Ascending aorta (tissue), 2 donors: ENCODE results near the gene RNGTT. TPM values are rescaled to one million over a fixed set of nuclear protein-coding genes. Genes with fewer than 3 reads are reported as not detected.

Experiments used
- DNase-seq, 2 donors: peaks; one replicate each; pipeline ENCODE4 v3.0.0-alpha.2; 2019; ENCODE audit warnings: low spot score in 2 of 2
- H3K27ac ChIP-seq, 2 donors: fragments of 200-600 bp; sonication (generic); one replicate each; pipeline ENCODE4 v1.5.1; 2016 to 2017; ENCODE audit warnings: mild to moderate bottlenecking in 1 of 2
- H3K27me3 ChIP-seq: fragments of 200-600 bp; sonication (generic); one replicate; pipeline ENCODE4 v1.5.1; 2017
- H3K36me3 ChIP-seq, 2 donors: fragments of 200-600 bp; sonication (generic); one replicate each; pipeline ENCODE4 v1.5.1; 2016
- H3K4me1 ChIP-seq, 2 donors: fragments of 200-600 bp; sonication (generic); one replicate each; pipeline ENCODE4 v1.5.1; 2016 to 2017; ENCODE audit warnings: mild to moderate bottlenecking in 1 of 2
- H3K4me3 ChIP-seq, 2 donors: fragments of 200-600 bp; sonication (generic); one replicate each; pipeline ENCODE4 v1.5.1; 2016 to 2017; ENCODE audit warnings: mild to moderate bottlenecking in 1 of 2
- H3K9me3 ChIP-seq, 2 donors: fragments of 200-600 bp; sonication (generic); one replicate each; pipeline ENCODE4 v1.5.1; 2016
- CTCF ChIP-seq, 3 experiments: fragments of 200-600 bp in 2 of 3; fragments of 450-650 bp in 1 of 3; sonication (generic) in 2 of 3; IDR thresholded peaks; one replicate each; pipeline ENCODE4 v1.5.1; 2016 to 2019; ENCODE audit warnings: antibody characterized with exemption in 3 of 3, mild to moderate bottlenecking in 1 of 3, moderate library complexity in 1 of 3
- intact Hi-C: fragments of 100-400 bp; cut with DNase I; formaldehyde crosslinking; loops from one replicate; pipeline ENCODE4 v1.15.1; 2023
- total RNA-seq: library from RNA; depleted of rRNA; stranded (reverse); fragments of >200 nt; gene quantifications from one replicate; pipeline ENCODE4 v1.1.0, GENCODE V29; 2016

The RNGTT gene
- total RNA-seq, 1 donor from 2014 or later: 13.4 TPM

GRCh38 chr6:89008001-89008814 lies 44.8 kb upstream of the RNGTT start:
- H3K4me3 ChIP-seq: no peak overlapping the region

DNA sequence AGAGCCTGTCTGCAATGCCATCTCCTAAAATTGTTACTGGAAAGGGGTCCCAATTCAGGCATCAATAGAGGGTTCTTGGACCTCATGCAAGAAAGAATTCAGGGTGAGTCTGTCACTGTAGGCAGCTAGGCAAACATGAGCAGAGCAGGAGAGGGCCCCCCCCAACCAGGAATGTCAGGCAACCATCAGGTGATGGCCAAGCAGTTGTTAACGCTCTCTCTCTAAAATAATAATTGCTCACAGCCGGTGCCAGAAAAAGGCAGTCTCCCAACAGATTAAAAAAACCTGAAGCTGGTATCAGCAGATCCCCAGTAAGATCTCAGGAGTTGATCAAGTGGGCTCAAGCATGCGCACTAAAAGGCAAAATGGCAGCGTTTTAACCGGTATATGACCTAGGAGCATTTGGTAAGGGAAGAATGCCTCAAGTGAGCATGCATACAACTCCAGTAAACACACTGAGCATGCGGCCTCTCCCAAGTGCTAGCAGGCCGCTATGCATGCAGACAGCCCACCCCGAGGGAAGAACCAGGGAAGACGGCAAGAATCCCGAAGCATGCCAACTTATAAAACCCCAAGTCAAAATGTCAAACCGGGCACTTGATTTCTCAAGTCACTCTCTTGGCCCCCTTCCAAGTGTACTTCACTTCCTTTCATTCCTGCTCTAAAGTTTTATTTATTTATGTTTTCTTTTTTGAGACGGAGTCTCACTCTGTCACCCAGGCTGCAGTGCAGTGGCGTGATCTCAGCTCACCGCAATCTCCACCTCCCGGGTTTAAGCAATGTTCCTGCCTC lies 44.0 kb upstream of the RNGTT start:
- intact Hi-C loops: no loop called here
- Histone ChIP-seq H3K4me3 (no peak overlapping the region), H3K9me3 (no peaks in the 10 kb centered on the region), H3K4me1 (no peaks in the 10 kb centered on the region), H3K27ac (no peak overlapping the region), H3K36me3 (no peaks in the 10 kb centered on the region), H3K27me3 (no peaks in the 10 kb centered on the region)
- no peak for DNase-seq
- no peak for TF ChIP-seq CTCF (IDR thresholded peaks at IDR 0.05)

More at GRCh38 chr6:89008001-89008814, 44.8 kb upstream of the RNGTT start:
- H3K36me3 ChIP-seq: no peaks in the 10 kb centered on the region
- H3K27me3 ChIP-seq: no peaks in the 10 kb centered on the region
- intact Hi-C loops: no loop called here
- no peaks in the 10 kb centered on the region for H3K4me1 ChIP-seq
- TF ChIP-seq CTCF (IDR thresholded peaks at IDR 0.05): no peak
- H3K9me3 ChIP-seq: no peaks in the 10 kb centered on the region
- DNase-seq: no peak
- no peak overlapping the region for H3K27ac ChIP-seq

DNA sequence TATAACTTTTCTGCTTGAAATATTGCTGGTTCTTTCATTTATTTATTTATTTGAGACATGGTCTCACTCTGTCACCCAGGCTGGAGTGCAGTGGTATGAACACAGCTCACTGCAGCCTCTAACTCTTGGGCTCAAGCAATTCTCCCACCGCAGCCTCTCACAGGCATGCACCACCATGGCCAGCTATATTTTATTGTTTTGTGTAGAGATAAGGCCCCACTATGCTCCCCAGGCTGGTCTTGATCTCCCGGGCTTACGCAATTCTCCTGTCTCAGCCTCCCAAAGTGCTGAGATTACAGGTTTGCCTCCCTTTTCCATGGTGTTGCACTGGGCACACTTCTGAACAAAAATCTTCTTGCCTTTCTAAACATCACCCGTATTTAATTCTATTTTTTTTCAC lies 39.1 kb upstream of the RNGTT start:
- no peaks in the 10 kb centered on the region for H3K4me1 ChIP-seq
- no peak overlapping the region for H3K27ac ChIP-seq
- no peak overlapping the region for H3K4me3 ChIP-seq
- H3K9me3 ChIP-seq: no peaks in the 10 kb centered on the region
- intact Hi-C loops: no loop called here
- no peaks in the 10 kb centered on the region for H3K27me3 ChIP-seq
- no peaks in the 10 kb centered on the region for H3K36me3 ChIP-seq
- TF ChIP-seq CTCF (IDR thresholded peaks at IDR 0.05): no peak
- no peak for DNase-seq

DNA sequence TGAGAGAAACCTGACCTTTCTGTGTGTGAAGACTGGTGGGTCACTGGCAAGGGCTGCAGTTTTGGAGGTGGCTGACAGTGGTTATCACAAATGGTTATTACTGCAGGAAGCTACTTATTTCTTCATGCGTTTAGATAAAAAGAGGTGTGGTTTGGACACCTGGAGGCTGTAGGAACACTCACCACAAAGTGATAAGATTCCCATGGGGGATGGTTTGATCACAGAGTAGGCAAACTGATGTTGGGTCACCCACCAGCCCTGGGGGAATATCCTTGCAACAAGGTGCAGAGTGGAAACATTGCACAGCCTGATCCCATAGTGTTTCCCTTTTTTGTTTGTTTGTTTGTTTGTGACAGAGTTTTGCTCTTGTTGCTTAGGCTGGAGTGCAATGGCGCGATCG lies 33.9 kb upstream of the RNGTT start:
- Histone ChIP-seq H3K27ac (no peak overlapping the region), H3K36me3 (no peaks in the 10 kb centered on the region), H3K4me3 (no peak overlapping the region), H3K4me1 (no peaks in the 10 kb centered on the region), H3K27me3 (no peaks in the 10 kb centered on the region), H3K9me3 (no peaks in the 10 kb centered on the region)
- DNase-seq: no peak
- no peak for TF ChIP-seq CTCF (IDR thresholded peaks at IDR 0.05)
- intact Hi-C loops: no loop called here

GRCh38 chr6:88992741-88993552 lies 29.5 kb upstream of the RNGTT start:
- DNase-seq: no peak
- TF ChIP-seq CTCF (IDR thresholded peaks at IDR 0.05): no peak
- intact Hi-C loops: no loop called here
- Histone ChIP-seq H3K27ac (no peak overlapping the region), H3K4me3 (no peak overlapping the region), H3K27me3 (no peaks in the 10 kb centered on the region), H3K36me3 (no peaks in the 10 kb centered on the region), H3K4me1 (no peaks in the 10 kb centered on the region), H3K9me3 (no peaks in the 10 kb centered on the region)
